HG02870 (cell line): Measurements from ENCODE around the gene MYCBP.
"Not testable (repeated sequence)": the region's sequence is repeated elsewhere in the genome, so short reads cannot be mapped to it uniquely, and the experiment has no call there.

Experiments used
- ATAC-seq: cut with Tn5 transposase; IDR thresholded peaks from one replicate; pipeline ENCODE4 v1.9.1; 2021; ENCODE audit warnings: mild to moderate bottlenecking, moderate library complexity; ENCODE audit not compliant: unreplicated experiment

Gene MYCBP, protein sequence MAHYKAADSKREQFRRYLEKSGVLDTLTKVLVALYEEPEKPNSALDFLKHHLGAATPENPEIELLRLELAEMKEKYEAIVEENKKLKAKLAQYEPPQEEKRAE

DNA sequence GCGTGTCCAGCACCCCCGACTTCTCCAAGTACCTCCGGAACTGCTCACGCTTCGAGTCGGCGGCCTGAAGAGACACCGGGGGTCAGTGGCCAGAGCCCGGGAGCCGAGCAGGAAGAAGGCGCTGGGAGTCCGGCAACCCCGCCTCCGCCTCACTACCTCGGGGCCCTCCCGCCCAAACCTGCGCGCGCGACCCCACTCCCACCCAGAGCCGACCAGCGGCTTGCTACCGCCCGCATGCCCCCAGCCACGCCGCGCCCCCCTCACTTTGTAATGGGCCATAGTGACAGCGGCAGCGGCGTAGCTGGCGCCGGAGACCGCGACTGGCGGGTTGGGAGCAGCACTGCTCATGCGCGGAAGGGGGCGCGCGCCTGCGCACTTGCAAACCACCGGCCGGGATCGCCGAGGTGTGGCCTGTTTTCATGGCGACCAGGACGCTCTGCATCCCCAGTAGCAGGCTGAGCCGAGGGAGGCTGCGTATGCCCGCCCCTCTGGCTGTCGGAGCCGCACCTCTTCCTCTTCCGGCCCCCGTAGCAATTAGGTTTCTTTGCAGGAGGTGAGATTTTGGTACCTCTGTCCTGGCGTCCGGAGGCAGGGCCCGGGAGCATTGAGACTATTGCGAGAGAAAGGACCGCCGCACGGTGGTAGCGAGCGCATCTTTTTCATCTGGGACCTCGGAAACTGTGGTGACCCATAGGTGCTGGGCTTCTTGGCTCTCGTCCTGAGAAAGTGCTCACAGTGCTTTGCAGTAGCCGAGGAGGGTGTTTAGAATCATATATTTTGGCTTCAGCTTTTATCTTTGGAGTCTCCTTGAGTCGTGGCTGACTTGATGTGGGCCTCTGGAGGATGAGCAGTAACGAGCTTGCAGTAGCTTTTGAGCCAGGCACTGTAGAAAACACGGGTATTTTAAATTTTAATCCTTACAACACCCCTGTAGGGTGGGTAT lies at the start of gene MYCBP:
Gene MYCBP (minus strand): TSS at position 322 of the 943 bp plus-strand sequence. CDS start 43 bp downstream, at position 279.
- peak; percentile 98 for ATAC-seq

DNA sequence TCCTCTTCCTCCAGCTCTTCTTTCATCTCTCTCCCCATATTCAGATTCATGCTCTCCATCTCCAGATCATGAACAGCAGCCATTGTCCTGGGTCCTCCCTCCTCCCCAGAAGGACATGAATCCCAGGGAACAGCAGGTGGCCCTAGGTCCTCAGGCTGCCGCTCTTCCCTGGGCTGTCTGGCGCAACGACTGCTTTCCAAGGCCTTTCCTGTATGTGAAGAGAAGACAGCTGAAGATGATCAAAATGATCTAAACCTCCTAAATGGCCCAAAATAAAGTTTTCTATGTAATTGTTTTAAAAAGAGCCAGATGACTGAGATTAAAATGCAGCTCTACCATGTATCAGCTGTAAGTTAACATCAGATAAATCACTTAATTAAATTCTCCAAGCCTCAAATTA lies 46.0 kb upstream of the MYCBP start:
- no peak for ATAC-seq

DNA sequence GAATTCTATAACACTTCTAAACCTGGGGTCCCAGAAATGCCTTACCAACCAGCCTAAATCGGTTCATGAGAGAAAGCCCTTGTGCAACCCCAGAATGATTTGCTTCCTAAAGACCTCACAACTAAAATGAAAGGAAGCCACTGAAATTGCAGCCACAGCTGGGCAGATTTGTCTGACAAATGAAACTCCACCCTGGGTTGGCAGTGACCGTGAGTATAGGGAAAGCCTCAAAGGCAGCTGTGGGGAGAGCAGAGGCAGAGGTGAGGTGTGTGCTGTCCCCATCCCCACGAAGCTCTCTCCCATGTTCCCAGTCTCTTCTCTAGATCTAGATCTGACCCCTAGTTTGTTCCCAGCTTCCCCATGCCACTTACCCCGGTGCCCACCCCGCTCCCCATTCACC lies 45.4 kb upstream of the MYCBP start:
- ATAC-seq = no peak

DNA sequence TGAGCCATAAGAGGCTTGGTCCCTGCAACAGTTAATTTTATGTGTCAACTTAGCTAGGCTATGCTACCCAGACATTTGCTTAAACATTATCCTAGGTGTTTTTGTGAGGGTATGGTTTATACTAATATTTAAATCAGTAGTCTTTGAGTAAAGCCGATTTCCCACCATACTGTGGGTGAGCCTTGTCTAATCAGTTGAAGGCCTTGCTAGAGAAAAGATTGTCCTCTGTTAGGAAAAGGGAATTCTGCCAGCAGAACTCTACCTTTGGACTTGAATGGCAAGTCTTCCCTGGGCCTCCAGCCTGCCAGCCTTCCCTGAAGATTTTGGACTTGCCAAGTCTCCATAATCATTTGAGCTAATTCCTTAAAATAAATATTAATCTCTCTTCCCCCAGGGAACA lies 44.6 kb upstream of the MYCBP start:
- no peak for ATAC-seq

DNA sequence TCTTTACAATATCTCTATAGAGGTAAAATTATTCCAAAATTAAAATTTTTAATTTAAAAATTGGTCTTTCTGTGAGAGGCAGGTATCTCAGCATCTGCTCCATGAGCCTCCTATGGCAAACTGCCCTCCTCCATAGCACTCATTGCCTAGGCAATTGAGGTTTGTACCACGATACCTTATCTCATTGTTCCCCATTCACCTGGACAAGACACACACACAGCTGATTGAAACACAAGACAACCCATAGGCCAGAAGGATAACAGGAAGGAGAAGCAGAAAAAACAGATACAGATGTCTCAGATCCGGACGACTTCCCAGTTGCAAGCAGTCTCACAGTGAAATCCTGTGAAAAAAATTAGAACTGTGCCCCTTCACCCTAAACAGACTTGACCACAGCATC lies 44.2 kb upstream of the MYCBP start:
- no peak for ATAC-seq

DNA sequence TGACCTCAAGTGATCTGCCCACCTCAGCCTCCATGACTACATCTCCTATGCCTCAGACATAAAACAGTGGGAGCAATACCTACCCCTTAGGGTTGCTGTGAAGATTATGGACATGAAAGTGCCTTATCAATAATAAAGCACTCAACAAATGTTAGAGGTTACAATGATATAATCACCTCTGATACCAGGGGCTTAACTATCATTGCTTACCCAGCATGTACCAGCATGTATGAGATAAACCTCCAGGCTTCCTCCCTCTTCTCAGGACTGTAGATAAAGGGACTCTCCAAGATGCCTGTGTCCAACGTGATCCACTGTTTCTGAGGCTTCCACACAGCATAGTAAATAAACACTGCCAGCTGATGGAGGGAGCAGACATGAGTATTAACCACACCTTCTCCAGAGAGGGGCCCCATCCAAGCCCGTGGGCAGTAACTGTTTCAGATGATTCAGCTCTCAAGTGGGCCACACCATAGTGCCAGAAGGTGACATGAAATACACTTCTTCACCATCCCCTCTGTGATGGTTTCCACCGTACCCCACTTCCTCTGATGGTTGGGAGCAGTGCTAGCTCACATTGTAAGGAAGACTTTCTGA lies 42.3 kb upstream of the MYCBP start:
- ATAC-seq = no peak

DNA sequence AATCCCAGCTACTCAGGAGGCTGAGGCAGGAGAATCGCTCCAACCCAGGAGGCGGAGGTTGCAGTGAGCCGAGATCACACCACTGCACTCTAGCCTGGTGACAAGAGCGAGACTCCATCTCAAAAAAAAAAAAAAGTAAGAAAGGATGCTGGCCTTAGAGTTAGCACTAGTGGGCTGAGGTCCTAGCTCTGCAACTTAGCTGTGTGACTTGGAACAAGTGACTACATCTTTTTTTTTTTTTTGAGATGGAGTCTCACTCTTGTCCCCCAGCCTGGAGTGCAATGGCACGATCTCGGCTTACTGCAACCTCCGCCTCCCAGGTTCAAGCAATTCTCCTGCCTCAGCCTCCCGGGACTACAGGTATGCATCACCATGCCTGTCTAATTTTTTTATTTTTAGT lies 41.8 kb upstream of the MYCBP start:
- ATAC-seq = not testable (repeated sequence)

DNA sequence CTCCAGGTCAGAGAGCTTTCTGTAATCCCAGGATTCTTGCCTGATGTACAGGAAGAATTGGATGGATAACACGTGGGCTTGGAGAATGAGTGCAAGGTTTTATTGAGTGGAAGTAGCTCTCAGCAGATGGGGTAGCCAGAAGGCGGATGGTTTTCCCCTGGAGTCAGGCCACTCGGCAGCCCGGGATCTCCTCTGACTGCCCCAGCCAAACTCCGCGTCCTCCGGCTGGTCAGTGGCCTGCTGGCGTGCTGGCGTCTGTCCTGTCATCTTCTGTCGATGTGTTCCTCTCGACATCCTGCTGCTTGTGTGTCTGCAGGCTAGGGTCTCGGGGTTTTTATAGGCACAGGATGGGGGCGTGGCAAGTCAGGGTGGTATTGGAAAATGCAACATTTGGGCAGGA lies 35.7 kb upstream of the MYCBP start:
- ATAC-seq = no peak

DNA sequence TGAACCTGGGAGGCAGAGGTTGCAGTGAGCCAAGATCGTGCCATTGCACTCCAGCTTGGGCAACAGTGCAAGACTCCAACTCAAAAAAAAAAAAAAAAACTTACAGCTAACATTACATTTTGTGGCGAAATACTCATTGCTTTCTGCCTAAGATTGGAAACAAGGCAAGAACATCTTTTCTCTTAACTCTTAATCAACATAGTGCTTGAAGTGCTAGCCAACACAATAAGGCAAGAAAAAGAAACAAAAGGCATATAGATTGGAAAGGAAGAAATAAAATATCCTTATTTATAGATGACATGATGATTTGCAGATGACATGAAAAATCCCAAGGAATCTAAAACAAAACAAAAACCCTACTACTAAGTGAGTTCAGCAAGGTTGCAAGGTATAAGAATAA lies 32.8 kb upstream of the MYCBP start:
- no peak for ATAC-seq

DNA sequence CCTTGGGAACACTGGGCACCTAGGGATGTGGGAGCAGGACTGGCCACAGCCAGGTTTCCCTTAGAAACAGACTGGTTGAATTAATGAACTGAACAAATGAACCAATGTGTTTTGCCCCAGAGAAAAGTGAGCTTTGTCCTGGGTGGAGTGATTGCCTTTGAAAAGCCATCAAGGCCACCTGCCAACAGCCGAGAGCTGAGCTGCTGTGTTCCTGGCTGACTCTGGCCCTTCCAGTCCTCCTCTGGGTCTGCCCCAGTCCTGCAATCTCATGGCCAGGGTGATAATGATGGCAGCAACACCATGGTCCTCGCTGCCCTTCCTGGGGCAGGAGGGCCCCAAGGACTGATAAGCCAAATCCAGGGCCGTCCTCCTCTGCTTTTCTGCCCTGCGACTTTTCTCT lies 26.4 kb upstream of the MYCBP start:
- ATAC-seq = no peak

DNA sequence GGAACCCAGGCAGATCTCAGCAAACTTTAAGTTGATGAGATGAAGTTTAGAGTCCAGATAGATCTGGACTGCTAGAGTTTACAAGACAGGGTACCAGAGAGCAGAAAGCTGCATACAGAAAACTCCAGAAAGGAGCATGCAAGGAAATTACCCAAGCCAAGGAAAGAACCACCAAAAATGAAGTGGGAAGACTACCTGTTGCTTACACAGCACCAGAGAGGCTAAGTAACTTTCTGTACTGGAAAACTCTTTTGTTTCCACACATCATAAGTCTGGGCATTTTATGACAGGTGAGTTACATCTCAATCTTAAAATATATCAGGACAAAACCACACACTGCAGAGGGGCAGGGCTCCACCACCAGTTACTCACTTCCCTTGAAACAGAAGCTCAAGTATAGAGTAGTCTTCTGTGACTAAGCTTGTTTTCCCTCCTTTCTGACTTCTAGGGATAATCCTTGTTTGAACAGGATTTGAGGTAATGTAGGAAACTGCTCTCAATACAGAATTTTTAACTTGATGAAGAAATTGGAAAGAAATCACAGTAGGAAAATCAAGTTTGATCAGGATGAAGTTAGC lies 25.6 kb upstream of the MYCBP start:
- no peak for ATAC-seq

DNA sequence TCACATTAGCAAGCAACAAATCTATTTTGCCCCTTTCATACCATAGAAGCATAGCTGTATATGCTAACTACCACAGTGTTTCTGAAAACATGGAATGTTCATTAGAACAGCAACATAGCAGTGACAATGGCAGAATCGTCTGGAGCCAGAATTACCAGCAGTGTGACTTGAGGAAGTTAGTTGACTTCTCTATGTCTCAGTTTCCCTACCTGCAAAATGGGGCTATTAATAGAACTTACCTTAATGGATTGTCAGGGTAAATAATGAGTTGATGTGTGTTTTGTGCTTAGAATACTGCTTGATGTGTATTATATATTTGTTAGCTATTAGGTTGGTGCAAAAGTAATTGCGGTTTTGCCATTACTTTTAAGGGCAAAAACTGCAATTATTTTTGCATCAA lies 23.0 kb upstream of the MYCBP start:
- ATAC-seq = no peak

DNA sequence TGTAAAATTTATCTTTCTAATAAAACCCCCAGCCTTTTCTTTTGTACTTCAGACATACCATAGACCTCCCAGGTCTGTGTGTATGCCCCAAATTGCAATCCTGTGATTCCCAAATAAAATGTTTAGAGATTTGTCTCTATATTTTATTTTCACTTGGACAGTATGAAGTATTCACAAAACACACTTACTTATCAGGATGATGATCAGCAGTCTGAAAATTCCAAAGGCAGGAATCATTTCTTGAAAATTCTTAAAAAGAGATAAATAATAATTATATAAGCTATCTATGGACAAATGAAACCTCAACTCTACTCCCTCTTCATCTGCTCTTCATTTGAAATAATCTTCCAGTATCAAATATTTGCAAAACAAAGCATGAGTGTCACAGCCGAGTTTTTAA lies 19.8 kb upstream of the MYCBP start:
- ATAC-seq = no peak

DNA sequence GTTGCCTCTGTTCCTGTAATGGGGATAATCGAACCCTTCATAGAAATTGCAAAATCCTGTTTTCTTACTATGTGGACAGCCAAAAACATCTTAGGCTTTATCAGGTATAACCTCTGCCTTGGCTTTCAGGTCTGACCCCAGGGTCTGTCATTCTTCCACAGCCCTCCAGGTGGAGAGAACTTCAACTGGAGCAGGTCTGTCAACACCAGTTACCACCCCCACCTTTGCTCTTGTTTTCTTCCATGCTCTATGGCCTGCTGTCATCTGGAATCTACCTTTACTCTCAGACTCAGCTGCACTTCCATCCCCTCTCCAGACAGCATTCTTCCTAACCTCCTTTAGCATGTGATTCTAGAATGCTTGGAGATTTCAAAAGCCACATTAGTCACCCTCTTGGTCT lies 18.6 kb upstream of the MYCBP start:
- no peak for ATAC-seq

DNA sequence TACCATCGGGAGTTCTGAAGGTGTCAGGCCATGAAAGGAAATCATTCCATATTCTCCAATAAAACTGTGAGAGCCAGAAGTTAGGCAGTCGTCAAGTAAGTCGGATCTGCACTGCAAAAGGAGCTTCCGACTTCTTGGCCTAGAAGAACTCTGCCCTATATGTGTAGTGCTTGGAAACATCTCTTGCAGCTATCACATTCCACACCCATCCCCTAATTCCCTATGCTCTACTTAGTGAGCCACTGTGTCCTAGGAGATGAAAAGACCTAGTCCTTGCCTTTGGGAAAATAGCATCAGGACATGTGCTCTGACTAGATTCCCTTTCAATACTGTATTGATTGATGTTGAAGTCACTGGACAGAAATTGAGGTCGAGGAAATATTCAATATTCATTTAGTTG lies 16.4 kb upstream of the MYCBP start:
- no peak for ATAC-seq

DNA sequence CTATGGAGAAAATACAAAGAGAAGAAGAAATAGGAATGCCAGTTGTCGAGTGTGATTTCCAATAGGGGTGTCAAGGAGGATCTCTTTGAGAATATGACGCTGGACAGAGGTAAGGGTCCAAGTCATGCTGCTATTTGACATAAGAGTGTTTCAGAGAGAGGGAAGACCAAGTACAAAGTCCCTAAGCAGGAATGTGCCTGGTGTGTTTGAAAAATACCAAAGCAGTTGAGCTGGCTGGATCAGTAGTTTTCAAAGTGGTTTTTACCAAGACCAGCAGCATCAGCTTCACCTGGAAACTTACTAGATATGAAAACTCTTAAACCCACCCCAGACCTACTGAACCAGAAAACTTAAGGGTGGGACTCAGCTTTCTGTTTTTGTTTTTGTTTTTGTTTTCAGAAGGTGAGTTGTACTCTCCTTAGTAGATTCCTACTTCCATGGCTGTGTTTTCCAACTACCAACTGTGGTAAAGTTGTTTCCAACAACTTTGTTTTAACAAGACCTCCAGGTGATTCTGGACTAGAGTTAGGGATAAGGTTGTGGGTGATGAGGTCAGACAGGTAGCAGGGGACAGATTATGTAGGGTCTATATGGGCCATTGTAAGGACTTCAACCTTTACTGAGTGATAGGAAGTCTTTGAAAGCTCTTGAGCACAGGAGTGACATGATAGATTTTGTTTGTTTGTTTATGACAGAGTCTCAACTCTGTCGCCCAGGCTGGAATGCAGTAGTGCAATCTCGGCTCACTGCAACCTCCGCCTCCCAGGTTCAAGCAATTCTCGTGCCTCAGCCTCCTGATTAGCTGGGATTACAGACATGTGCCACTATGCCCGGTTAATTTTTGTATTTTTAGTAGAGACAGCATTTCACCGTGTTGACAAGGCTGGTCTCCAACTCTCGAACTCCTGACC lies 15.5 kb upstream of the MYCBP start:
- ATAC-seq = no peak

DNA sequence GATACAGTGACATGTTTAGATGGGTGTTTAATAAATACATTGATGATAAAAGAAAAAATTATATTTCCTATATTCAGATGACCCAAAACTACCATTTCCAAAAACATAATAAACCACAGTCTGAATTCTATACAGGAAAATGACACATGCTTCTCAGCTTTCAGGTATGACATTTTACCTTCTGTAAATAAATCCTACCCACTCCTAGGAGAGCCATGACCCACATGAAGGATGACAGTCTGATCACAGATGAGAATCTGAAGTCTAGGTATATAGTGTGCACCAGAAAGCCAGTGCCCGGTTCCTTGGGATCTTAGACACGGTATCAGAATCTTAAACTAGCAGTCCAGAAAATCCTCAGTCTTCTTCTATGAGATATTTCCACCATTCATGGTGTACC lies 11.9 kb upstream of the MYCBP start:
- ATAC-seq = no peak

DNA sequence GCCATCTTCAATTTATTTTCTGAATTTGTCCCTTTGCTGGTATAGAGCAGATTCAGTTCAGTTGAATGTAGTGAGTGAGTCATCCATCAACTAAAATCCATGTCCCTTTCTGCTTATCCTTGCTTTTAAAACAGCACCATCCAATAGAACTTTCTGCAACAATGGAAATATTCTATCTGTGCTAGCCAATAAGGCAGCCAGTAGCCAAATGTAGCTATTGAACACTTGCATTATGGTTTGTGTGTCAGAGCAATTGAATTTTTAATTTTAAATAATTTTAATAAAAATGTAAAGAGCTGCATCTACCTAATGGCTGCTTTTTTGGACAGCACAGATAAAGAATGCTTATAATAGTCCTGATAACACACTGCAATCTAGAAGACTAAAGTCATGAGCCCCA lies 8.3 kb upstream of the MYCBP start, which contains the start of gene GJA9:
Gene GJA9 (minus strand): TSS at position 101 of the 400 bp plus-strand sequence. CDS start 5,489 bp downstream, outside the sequence.
- no peak for ATAC-seq

DNA sequence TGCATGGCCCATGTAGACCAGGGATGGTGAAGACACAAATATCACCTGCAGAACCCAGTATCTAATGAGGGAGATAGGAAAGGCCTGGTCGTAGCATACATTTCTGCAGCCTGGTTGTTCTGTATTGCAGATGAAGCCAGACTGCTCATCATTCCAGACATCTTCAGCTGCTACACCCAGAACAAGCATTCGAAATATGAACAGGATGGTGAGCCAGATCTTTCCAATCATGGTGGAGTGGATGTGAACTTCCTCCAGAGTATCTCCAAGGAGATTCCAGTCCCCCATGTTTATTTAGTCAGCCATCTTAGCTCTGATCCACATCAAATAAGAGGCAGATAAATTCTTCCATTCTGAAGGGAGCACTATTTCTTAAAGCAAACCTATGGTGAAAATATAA lies 2.7 kb upstream of the MYCBP start:
- no peak for ATAC-seq

DNA sequence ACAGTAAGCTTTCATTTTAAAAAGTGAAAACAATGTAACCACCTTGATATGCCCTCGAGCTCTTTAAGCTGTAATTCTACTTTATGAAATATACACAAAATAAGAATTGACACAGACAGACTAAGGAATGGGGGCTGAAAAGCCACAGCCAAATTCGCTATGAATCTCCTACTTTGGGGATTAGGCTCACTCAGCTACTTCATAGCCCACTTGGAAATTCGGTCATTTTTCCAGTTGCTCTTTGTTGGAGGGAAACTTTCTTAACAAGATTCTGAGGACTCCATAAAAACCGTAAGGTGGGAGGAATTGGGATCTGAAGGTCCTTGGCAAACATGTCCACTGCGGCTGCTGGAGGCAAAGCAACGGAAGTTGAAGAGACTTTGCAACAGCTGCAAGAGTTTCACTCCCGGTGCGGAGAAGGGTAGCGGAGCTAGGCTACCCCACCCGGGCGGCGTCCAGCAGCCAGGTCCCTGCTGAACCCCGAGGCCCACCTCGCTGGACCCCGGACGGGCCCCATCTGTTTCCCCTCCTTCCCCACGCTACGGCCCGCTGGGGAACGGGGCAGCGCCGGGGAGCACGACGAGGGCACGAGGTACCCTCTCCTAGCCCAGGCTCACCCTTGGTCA lies 634 bp downstream of the MYCBP start:
- ATAC-seq = no peak
